GM15510 (cell line): ENCODE results near the gene SNRPA1.

Experiments
- POLR2A ChIP-seq: IDR thresholded peaks from 3 replicates; pipeline ENCODE4 v1.6.1; 2011; ENCODE audit warnings: borderline replicate concordance; ENCODE audit not compliant: insufficient read length; ENCODE audit errors: extremely low read depth

SNRPA1 gene

DNA sequence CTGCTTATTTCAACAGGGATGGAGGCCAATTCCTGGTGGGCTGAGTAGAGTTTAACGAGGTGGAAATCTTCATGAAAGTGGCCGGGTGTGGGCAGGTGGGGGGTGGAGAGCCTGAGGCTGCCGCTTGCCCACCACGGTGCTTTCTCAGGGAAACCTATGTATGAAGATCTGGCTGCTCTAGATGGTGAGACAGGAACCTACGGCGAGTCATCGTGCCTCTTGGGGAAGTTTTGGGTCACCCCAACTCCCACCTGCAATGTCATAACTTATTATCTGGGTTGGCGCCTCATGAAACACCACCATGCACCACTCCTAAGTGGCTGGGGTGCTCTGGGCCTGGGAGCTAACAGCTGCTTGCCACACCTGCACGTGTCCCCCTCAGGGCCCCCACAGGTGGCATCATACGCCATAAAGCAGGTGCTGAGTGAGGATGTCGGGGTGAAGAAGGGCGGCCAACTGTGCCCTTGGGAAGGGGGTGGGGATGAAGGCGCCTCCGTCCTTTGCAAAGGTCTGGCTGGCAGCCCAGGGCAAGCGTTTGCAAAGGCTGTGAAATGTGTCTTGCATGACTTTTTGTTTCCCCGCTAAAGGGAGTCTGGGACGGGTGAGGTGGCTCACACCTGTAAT lies 27.9 kb upstream of the SNRPA1 start:
- TF ChIP-seq POLR2A: no peak

DNA sequence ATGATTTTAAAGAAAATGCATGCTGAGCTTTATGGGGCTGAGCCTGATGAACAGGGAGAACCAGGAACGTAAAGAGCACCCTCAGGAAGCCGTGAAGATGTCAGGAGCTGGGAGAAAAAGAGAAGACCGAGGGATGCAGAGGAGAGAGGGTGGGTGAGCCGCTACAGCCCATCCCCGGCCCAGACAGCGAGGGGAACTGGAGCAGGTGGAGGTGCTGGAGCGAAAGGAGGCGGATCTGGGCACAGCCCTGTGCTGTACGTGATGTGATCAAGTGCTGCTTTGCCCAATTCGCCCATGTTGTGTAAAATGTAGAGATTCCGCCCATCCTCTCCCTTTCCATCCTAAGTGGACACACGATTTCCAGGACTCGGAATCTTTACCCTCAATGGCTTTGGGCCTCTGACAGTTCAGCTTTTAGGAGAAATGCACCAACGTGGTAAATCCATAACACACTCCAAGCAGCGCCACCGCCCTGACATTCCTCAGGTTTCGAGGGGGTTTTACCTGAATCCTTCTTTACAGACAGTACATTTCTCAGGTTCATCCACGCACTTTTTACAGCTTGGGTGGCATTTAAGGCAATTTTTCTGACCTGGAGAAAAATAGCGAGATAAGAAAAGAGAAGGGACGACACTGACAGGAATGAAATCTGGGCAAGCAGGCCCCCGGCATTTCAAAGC lies 27.1 kb upstream of the SNRPA1 start:
- TF ChIP-seq POLR2A: no peak

DNA sequence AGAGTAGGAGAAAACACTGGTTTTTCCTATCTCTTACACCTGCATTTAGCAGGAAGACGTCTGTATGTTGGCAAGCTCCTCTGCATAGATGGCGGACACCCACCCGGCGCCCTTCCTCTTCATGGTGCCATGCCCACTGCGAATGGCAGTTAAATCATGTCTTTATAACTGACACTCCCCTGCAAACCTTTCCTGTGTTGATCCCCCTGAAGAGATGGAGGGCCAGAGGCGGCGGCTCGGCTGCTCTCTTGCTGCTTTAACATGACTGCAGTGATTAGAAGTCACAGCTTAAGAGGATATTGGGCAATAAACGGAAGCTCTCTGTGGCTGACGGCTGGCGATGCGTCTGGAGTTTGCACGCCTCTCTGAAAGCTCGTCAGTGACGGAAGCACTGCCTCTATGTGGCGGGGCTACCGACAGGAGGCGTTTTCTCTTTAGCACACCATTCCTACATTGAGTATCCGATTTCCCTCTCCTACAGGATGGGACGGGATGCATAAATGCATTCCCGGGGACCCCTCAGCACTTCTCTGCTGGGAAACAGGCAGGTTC lies 25.5 kb upstream of the SNRPA1 start:
- TF ChIP-seq POLR2A: no peak

DNA sequence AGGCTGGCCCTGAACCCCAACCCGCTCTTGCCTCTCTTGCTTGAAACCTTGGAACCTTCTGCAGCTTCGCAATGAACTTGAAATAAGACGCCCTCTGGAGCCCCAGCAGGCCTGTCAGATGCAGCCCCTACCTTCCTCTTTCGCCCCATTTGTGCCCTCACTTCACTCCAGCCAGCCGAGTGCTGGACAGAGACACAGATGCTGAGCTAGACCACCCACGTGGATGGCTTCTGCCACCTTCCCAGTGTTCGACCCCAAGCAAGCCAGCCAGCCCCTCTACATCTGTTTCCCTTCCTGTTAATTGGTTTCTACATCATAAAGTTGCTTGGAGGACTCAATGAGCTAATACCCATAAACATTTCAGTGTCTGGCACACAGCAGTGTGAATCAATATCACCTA lies 23.8 kb upstream of the SNRPA1 start:
- no peak for TF ChIP-seq POLR2A

DNA sequence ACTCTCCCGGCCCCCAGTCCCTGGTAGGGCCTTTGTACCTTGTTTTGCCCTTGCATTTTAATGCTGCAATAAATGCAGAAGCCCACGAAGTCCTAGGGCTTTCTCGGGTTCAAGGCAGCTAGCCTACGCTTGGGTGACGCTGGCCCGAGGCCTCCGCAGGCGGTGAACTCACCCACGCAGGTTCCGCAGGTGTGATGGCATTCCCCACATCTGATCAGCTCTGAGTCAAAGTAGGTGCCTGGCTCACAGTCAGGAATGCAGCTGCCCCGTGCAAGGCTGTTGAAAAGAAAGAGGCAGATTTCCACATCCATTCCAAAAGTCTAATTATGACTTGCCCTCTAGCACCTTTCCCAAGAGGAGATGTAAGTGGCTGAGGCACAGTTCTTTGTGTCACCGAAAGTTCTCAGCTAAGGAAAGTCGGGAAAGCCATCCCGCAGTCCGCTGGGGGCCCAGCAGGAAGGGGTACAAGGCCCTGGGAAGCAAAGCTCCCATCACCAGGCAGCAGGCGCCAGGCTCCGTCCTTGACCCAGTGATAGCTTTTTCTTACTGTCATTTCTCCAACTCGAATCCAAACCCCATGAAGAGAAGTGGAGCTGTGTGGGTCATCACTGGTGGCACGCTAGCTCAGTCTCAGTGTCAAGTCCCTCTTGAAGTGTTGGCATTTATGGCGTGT lies 23.2 kb upstream of the SNRPA1 start:
- no peak for TF ChIP-seq POLR2A

DNA sequence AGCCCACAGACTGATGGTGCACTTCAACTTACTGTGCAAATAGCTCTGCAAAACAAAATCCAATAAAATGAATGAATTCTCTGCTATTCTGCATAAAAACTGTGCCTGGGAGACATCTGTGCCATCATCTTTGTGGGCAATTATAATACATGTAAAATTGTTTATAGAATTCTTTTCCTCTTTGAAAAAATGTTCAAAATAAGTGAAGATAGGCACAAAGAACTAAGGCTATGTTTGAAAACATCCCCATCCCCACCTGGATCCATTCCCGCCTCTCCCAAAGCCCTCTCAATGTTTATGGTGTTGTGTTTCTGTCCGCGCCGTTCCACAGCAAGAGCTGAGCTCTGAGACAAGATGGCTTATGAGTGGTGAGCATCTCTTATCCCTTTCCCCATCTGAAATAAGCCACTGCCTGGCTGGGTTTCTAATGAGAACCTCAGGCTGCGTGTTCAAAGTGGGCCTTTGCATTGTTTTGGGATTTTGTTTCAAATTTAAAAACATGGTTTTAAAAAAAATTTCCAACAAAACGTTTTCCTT lies 22.4 kb upstream of the SNRPA1 start:
- TF ChIP-seq POLR2A: no peak

DNA sequence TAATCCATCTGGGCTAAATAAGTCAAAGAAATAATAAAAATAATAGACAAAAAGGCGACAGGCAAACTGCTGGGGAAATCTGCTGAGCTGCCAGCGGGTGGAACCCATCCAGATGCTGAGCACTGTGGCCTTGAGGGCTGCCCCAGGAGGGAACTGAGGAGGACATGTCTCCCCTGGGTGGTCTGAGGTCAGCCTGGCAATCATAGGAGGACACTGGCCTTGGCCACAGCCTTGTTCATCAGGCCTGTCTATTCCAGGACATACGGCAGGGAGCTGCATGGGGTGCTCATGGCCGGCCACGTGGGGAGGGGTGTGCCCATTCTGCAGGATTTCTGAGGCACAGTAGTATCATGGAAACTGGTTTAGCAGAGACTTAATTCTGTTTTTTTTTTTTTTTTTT lies 21.5 kb upstream of the SNRPA1 start:
- TF ChIP-seq POLR2A: no peak

DNA sequence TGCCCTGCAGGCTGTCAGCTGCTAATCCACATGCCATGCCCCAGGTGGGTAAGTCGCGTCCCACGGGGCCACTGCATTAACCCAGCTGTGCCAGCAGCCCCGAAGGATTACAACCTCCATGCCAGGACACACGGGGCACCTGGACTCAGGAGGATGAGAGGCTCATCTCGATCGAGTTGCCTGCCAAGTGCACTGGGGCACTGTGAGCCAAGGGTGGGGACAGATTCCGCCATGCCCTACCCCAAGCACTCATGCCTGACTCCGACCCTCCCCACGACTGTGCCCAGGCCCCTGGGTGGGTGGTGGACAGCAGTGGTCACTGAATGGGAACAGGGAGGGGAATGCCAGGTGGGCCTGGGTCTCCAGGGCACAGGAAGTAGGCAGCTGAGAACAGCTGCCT lies 20.7 kb upstream of the SNRPA1 start:
- TF ChIP-seq POLR2A: no peak

DNA sequence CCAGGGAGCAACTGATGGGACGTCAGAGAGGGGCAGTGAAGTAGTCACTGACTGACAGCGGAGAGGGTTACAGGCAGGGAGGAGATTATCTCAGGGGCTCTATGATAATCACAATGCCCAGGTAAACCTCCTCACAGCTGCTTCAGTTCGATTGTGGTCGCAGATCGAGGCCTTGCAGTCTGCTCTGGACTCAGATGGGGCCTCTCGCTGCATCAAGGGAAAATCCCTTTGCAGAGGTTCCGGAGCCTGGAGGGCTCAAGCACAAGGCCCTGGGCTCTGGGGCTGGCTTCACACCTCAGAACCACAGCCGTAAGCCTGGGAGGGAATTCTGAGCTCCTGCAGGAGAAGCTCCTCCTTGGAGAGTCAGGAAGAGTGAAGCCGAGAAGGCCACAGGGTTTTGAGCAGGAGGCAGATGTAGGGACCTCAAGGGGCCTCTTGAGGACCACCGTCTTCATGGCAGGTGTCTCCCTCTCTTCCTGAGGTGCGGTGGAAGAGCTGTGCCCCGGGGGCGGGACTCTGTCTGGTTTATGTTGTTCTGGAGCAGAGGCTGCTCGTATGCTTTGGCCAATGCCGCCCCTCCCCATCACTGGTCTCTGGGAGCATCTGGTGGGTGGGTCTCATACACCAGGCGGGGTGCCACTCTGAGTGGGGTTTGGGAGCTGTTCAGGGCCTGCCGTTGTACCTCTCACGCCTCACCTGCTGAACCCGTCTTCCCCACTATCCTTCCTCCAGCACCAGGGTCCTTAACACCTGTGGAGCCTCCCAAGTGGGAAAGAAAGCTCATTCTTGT lies 19.5 kb upstream of the SNRPA1 start:
- TF ChIP-seq POLR2A: no peak

DNA sequence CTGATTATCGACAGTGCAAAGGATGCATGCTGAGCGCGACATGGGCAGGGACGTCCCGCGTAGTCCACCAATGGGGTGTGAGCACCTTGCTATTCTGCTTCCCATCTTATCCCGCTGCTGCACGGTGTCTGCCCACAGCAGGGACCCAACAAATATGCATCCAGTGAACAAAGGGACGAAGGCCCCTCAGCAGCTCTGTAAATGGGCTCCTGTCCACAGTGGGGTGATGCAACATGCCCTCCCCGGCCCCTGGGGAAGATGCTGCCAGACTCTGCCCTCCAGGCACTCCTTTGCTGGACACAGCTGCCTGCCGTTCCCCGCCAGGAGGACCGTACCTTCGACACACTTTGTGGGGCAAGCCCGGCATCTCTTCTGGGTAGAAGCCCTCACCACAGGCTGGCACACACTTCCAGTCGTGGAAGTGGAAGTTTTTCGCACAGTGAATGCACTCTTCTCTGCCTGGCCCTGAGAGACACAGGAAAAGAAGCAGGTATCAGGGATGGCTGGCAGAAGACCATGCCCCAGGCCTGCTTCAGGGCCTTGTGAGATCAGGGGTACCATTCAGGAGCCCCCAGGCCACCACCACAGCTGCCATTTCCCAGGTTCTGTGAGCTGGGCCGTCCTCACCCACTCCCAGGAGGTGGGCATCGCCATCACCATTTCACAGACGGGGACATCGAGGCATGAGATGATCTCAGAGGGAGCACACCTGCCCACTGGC lies 18.2 kb upstream of the SNRPA1 start:
- no peak for TF ChIP-seq POLR2A

DNA sequence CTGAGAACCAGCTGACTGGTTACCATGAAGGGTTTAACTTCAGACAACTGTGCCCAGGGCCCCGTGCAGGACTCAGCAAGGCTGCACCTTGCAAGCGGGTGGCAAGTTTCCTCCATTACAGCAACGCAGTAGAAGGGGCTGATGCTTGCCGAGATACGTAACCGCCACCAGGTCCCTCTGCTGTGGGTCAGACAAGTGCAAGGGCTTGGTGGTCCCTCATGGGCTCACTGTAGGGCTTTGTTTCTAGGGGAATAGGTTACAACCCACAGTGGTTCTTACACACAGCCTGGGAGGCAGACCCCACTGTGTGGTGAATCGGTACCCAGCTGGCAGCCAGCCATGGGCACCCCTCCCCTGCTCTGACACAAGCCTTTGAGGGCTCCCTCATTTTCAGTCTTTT lies 15.5 kb upstream of the SNRPA1 start:
- TF ChIP-seq POLR2A: no peak

DNA sequence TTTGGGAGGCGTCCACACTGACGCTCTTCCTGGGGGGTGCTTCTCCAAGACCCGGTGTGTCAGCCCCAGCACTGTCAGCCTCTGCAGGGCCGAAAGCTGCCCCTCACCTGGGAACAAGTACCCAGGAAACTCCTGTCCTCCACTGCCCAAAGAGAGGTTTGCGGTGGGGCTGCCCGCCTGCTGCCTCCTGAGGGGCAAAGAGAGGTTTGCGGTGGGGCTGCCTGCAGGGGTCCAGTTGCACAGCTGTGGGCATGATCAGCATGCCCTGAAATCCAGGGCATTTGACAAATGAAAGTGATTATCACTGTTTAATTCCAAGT lies 15.1 kb upstream of the SNRPA1 start:
- TF ChIP-seq POLR2A: no peak

DNA sequence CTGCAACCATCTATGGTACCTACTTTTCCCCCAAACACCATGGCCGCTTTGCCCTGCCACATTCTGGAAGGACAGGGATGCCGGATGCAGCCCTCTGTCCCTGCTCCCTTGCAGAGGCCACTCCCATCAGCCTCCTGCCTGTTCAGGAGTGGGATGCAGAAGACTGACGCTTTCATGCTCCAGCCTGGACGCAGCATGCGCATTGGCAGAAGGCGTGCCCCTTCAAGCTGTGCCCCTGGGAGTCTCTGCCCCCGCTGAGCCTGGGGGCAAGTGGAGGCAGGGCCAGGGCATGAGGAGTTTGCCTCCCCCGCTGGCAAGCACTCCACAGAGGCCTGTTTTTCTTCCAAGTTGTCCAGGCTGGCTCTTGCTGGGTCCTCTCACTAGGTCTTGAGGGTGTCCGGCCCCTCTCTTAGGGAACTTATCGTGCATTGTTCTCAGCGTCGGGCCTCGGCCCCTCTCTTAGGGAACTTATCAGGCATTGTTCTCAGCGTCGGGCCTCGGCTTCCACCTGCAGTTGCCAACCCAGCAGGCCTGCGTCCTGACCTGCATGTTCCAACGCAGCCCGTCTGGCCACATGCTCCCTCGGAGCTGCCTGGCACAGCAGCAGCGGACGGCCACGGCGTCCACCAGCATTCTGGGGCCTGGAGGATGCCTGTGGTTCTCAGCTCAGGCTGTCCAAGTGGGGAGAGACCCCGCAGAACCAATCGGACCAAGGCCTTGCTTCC lies 14.6 kb upstream of the SNRPA1 start:
- TF ChIP-seq POLR2A: no peak
